NCI-H82 treated with DMSO at 0.1 percent for 48 hours (cell line): ENCODE measurements around the gene DCC.

Source experiments
- DNase-seq: peaks from one replicate; lab custom pipeline; 2025; ENCODE audit not compliant: unreplicated experiment; lab: John Stamatoyannopoulos, UW

DCC gene

DNA sequence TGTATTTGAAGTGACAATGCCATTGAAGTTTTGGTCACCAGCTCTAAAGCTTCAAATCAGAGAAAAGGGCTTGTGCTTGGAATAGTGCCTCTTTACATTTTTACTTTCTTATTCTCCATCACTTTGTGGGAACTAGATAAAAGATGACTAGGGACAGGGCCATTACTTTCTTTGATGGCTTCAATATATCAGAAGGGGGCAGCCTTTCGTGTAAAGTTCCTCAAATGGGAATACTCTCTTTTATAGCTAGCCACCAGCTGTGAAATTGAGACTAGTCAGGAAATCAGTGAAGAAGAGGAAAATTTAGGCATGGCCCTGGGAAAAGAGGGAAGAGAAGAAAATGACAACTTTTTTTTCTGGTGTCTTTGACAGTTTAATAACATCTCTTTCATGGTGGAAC lies 242.5 kb downstream of the DCC start:
- no peak for DNase-seq

DNA sequence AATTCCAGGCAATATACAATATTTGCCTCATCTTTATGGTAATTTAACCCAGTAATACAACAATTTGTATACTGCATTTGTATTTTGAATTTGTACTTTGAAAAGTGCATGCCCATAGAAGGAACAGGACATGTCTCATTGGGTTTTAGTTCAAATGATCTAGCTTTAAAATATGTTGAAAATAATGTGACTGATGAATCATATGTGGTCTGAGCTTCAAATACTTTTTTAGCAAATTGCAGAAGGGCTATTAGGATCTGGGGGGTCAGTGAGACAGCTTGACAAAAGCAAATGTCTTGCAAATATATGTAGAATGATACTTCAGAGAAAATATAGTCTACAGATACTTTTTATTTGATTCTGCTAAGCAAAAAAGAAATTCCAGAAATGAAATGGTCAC lies 248.9 kb downstream of the DCC start:
- DNase-seq = no peak

DNA sequence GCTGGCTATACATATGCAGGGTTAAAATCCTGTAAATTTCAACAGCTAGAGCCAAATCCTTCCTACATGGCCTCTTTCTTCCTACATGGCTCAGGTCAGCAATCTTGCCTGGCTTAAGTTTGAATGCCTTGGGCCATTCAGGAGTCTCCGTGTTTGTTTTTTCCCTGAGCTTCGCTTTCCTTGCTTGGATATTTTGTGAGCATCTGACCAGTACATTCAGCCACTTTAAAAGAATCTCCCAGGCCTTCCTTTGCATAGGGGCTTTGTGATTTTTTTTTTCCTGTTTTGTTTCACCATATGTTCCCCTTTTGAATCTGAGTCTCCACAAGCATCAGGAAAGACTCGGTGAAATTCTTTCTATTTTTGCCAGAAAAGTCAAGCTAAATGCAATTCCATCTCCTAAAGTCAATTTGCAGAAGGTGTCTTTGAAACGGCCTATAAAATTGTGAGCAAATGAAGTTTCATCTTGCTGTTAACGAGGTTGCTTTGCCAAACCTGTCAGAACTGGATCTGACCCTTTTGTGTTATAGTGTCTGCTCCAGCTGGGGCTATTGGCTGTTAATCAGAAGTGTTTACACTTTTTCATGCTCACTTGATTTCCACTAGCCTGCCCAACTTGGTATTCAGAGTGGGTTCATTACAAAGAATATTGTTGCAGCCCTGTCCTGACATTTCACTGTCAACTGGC lies 256.9 kb downstream of the DCC start:
- no peak for DNase-seq

DNA sequence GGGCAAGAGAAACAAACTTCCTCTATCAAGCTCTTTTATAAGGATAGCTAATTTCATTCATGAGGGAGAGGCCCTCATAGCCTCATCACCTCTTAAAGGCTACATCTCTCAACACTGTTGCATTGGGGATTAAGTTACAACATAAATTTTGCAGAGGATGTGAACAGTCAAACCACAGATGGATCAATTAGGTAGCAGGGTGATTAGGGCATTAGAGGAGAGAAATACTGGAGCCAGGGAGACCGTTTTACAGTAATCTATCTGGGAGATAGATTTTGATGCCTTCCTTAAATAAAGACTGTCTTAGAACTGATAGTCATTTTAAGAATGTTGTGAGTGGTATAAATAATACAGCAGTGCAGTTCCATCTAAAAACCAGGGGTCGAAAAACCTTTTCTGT lies 258.9 kb downstream of the DCC start:
- peak; percentile 52 for DNase-seq

DNA sequence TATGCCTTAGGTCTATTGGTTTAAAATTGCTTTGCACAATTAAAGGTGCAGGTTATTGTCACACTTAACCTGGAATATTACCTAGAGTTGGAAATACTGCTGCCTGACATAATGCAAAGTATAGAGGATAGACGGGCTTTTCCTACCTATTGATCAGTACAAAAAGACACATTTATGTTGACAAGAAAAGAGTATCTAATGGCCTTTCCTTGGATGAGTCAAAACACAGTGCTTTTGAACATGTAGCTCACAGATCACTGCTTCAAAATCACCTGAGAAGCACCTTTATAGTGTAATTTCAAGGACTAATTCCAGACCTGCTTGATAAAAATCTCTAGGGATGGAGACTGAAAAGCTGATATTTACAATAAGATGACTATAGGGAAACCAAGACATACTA lies 262.8 kb downstream of the DCC start:
- DNase-seq = no peak

DNA sequence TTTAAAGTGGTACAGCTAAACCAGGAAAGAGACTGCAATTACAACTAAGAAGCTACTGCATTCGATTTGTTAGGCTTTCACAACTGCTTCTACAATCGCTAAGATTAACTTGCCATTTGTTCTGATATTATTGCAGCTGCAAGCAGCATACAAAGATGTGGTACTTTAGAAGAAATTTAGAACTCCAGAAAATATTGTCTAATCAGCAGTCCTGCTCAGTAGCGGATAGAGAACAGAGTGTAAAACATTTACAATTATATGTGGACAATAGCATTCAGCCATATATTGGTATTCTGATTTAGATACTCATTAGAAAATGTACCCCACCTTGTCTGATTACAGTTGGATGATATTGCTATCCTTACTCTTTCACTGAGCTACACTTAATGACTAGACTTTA lies 265.3 kb downstream of the DCC start:
- no peak for DNase-seq

DNA sequence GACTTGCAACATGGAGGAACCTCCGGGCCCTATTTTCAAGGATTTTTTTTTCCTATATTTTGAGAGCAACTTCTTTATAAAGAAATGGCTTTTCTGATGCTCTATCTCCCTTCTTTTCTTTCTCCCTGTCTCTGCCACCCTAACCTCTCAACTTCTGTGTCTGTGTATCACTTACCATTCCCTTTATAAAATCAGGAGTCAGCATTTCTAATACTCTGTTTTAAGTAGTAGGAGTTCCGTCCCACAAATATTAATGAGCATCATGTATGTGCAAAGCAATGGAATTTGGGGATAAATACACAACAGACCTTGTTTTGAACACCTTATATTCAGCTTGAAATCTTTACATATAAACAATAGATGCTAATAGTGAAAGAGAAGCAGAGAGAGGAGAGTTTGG lies 268.0 kb downstream of the DCC start:
- no peak for DNase-seq

DNA sequence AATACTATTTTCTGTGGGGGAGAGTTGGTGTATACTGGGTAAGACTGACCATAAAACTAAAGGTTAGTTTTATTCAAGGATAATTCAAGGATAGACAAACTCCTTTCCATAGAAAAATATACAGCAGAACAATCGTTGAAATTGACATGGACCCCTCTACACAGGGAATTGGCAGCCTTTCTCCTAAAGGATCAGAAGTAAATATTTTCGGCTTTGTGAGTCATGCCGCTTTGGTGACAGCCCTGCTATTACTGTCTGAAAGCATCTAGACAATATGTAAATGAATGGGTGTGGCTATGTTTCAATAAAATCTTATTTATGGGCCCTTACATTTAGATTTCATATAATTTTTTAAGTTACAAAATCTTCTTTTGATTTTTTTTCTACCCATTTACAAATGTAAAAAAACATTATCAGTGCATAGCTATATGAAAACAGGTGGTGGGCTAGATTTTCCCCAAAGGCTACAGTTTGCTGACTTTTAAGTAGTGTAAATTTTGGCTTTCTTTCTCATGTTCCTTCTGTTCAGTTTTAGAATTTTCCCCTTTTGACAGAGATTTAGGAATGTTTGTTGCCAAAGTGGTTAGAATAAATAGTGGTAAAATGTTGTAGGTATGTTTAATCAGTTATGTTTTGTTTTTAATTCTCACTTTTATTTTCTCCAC lies 270.6 kb downstream of the DCC start:
- no peak for DNase-seq

DNA sequence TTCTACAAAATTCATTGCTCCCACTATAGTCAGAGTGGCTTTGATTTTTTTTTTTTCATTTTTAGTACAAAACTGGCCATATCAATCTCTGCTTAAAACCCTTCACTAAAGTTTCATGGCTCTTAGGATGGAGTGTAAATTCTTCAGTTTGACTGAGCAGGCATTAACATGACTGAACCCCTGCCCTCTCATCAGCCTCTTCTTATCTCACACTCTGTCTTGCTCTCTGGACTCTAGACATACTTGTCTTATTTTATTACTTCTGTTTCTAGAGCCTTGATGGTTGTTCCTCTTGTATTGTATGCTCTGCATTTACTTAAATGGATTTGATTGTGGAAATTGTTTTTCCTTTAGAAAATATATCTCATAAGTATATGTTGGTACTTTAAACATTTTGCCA lies 272.4 kb downstream of the DCC start:
- DNase-seq = no peak

DNA sequence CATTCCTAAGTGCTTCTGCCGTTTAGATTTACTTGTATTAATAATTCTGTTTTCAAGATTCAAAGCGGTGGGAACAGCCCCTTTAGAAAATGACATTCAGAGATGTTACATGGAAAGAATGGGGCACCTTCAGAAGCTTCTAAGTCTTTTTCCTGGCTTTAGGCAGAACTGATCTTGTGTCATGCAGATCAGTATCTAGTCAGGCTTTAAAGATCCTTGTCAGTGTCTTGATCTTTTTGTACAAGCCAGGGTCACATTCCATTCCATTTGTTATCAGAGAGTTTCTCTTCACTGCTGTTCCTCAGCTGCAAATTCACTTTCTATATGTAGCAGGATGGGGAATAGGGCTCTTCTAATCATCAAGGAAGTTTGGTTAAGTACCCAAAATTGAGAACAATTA lies 275.3 kb downstream of the DCC start:
- DNase-seq = no peak

DNA sequence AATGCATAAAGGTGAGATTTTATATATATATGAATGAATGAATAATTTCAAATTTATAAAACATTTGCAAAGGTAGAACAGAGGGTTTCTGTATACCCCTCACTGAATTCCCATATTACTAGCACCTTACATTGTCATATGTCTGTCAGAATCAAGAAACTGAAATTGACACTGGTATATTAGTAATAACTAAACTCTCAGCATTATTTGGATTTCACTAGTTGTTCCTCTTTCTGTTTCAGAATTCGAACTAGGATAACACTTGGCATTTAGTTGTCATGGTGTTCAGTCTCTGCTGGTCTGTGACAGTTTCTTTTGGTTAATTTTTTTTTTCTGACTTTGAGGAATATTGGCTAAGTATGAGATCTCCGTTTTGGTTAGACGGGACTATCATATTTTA lies 275.9 kb downstream of the DCC start:
- no peak for DNase-seq

DNA sequence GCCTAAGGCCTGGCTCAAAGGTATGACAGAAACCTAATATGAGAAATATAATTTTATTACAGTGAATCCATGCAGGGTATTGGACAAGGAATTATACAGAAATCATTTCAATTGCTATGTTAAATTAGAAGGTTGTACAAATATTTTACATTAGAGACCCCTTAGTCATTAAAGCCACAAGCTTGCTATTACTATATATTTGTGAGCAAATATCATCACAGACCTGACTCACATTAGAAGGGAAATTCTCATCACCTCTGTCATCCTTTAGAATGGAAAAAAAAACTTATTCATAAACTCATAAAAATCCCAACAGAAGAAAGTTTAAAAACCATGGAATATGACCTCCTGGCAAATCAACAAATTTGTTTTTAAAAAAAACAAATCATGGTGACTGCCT lies 277.9 kb downstream of the DCC start:
- no peak for DNase-seq

DNA sequence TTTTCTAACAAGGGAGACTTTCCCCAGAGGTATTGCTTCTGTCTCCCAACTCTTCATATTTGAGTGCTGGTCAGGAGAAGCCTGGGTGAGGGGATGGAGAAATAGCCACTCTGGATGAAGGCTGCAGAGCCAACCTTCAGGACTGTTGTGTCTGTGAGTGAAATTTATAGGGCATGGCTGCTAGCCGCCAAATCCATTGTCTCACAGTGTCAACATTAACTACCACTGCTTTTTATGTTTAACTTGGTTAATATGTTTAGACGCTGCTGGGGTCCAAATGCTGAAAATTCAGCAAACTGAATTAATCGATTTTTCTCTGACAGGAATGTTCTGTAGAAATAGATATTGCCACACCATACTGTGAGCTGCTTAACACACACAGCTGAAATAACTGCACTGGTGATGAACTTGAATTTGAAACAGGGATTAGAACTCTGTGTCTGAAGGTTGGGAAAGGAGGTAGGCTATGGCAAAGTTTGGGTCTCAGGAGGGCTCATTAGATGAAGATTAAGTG lies 281.0 kb downstream of the DCC start:
- DNase-seq = no peak

DNA sequence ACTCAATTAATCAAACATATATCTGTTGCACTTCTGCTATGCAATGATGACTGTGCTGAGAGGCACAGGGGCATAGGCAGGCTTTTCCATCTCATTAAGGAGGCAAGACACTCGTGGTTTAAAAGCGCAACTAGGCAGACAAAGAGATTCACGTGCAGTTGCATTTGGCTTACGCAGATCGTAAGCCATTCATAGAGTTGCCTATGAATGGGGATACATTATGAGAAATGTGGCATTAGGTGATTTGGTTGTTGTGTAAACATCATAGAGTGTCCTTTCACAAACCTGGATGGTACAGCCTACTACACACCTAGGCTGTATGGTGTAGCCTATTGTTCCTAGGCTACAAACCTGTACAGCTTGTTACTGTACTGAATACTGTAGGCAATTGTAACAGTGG lies 284.7 kb downstream of the DCC start:
- no peak for DNase-seq

DNA sequence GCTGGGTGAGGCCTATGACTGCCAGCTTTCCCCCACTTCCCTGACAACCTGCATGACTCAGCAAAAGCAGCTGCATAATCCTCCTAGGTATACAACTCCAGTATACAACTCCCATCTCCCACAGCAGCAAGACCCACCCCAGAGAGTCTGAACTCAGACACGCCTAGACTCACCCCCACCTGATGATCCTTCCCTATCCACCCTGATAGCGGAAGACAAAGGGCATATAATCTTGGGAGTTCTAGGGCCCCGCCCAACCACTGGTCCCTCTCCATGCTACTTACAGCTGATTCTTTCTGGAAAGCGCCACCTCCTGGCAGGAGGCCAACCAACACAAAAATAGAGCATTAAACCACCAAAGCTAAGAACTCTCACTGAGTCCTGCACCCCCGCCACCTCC lies 296.5 kb downstream of the DCC start:
- no peak for DNase-seq

DNA sequence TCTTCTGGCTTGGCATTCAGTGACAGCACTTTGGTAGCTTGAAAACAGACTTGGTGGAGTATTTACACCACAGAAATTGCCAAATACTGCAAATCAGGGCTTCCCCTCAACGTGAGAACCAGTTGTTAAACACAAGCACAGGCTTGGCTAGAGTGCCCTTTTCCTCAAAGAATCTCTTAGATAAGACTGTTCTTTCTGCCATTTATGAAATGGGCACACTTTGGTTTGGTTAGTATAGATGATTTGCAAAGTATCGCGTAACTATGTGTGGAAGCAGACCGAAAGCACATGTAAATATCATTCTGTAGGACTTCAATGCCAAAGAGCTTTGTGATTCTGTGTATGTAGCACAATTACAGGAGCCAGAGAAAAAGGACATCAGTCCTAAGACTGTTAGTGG lies 308.2 kb downstream of the DCC start:
- no peak for DNase-seq

DNA sequence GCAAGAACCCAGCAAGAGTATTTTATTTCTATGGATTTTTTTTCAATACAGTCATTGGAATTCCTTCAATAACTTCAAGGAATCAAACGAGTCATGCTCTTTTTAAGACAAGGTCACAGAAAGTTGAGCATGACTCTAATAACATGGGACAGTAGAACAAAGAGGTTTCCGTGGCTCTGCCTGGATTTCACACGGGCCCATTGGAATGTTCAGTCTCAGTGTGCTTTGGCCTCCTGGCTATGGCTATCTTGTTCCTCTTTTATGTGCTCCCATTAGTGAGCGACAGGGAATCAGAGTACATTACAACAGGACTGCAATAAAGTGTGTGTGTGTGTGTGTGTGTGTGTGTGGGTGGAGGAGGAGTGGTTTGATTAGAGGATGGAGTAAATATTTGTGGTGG lies 312.4 kb downstream of the DCC start:
- no peak for DNase-seq

DNA sequence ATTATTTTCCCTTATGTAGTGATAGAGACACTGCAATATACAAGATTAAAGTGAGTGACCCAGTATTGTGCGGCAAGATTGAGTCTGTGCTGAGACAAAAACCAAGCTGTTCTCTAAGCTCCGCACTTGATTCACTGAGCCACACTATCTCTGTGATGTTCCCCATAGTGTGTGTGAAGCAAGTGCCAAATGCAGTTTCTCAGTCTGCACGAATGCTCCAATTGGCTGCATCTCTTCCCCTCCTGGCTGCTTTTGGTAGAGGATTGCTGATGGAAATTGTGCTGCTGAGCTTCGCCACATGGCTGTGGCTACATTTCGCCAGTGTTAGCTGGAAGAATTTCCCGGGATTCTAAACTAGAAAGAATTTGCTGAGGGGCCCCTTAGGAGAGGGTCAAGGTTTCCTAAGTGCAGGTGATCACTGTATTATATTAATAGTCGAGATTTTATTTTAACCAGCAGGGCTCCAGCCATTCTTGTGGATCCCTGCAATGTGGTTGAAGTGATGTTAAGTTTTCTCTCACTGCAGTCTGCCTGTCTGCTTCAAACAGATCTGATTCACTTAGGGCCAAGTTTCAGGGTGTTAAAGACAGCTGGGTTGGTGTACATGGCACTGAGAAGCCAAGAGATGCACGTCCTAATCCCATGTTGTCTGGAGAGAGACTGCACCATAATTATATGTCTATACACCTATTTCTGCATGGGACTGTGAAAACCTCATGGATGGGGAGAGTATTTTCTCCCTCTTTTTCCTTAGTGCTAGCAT lies 317.2 kb downstream of the DCC start:
- DNase-seq = no peak

DNA sequence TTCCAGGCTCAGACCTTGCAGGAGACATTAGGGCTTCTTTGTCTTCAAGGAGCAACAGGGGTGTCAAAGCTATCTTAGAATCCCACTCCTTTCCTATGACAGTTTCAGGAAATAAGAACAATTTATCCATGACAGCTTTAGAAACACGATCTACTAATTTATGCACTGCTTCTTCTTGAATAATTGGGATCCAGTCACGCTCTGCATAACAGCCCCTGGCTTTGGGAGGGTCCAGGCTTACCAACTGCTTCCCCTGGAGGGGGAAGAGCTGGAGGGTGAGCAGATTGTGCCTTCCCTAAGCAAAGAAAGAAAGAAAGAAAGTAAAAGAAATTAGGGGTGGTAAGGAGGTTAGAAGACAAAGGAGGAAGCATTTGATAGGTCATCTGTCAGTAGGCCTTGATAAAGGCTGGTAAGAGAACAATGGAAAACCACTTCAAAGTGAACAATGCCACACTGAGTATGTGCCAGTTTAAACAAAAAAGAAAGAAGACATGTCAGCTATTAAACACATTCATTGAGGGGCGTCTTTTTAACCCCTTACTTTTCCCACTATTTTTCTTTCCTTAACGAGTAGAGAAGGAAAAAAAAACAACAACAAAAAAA lies 327.6 kb downstream of the DCC start:
- DNase-seq = no peak

DNA sequence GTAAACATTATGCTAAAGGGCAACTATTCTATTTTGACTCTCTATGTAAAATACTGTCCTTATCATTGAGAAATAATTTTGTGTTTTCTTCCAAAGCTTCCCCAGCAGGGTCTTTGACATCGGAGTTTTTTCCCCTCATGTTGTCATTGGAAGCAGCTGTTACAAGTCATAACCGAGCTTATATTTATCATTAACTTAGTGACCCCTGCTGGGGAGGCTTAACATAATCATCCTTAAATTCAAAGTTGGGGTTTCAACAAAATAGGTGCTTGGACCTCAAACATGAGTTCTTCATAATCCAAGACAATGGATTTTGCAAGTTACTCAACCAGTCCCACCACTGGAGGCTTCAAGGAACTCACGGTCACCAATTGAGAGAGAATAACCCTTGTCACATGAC lies 330.9 kb downstream of the DCC start:
- peak; percentile 24 for DNase-seq

DNA sequence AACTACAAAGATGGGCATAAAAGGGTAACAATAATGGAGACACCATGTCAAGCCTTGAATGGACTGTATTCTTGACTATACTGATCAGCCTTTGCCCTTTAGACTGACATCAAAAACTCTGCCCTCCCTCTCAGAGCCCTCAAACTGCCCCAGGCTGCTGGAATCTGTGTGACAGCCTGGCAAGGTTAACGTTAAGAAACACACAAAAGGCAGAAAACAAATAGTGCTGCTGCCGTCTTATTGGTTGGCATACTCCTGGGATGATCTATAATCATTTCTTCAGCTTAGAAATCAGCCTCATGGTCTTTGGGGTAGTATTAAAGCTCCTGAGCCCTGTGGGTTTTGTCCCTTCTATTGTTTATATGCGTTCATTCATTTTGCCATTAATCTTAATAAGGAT lies 338.0 kb downstream of the DCC start:
- DNase-seq = no peak

DNA sequence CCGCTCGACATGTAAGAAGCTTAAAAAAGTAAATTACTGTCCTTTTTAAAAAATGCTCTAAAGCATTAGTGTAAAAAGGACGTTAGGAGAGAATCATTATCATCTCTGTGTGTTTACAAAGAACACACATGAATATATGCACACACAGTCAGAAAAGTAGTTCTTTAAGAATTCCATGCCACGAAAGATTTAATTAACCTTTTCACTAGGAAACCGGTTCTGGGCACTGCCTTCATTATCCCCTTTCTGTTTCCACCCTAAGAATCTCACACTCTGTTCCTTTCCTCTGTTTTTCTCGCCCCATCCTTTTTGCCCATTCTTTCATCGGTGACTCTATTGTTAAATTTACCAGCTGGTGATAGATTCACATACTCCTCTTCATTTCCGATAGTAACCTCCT lies 338.6 kb downstream of the DCC start:
- no peak for DNase-seq
